Uterus (tissue), 4 donors: ENCODE results near the gene SYTL2. TPM values are rescaled to one million over a fixed set of nuclear protein-coding genes. Genes with fewer than 3 reads are reported as not detected.

Experiments
- DNase-seq, 2 donors: peaks; one replicate each; pipeline ENCODE4 v3.0.0-alpha.2; 2019 to 2020
- H3K27ac ChIP-seq, 2 donors: fragments of 200-600 bp; sonication (generic); 1 replicate in 1 of 2; 2 replicates in 1 of 2; pipeline ENCODE4 v1.5.1; 2016 to 2018
- H3K27me3 ChIP-seq, 2 donors: fragments of 200-600 bp; sonication (generic); one replicate each; pipeline ENCODE4 v1.5.1; 2018 to 2019; ENCODE audit warnings: control low read depth in 1 of 2
- H3K36me3 ChIP-seq, 2 donors: fragments of 200-600 bp; sonication (generic); one replicate each; pipeline ENCODE4 v1.5.1; 2019; ENCODE audit warnings: control low read depth in 1 of 2
- H3K4me1 ChIP-seq, 2 donors: fragments of 200-600 bp; sonication (generic); one replicate each; pipeline ENCODE4 v1.5.1; 2018 to 2019; ENCODE audit warnings: control low read depth in 1 of 2
- H3K4me3 ChIP-seq, 2 donors: fragments of 200-600 bp; sonication (generic); 1 replicate in 1 of 2; 2 replicates in 1 of 2; pipeline ENCODE4 v1.5.1; 2018 to 2019; ENCODE audit warnings: mild to moderate bottlenecking in 1 of 2
- H3K9me3 ChIP-seq, 2 donors: fragments of 200-600 bp; sonication (generic); one replicate each; pipeline ENCODE4 v1.5.1; 2019; ENCODE audit warnings: control low read depth in 1 of 2
- POLR2A ChIP-seq, 2 donors: fragments of 450-650 bp; IDR thresholded peaks; one replicate each; pipeline ENCODE4 v1.6.1; 2016; ENCODE audit warnings: antibody characterized with exemption in 2 of 2, mild to moderate bottlenecking in 1 of 2, moderate library complexity in 1 of 2
- intact Hi-C: fragments of 100-400 bp; cut with DNase I; formaldehyde crosslinking; loops from one replicate; pipeline ENCODE4 v1.15.1; 2023; ENCODE audit warnings: low total_unique reads
- total RNA-seq, 4 donors: library from RNA; depleted of rRNA in 3 of 4; stranded (reverse); fragments of >200 nt in 3 of 4; gene quantifications; one replicate each; pipeline versions ENCODE4 v1.1.0 to v1.2.4, GENCODE V29; 2014 to 2023
- TF ChIP-seq, protein P1 (sequence below), 4 experiments: fragments of 200-600 bp in 2 of 4; fragments of 450-650 bp in 2 of 4; sonication (generic) in 2 of 4; IDR thresholded peaks; one replicate each; pipeline ENCODE4 v1.5.1; 2016 to 2019; ENCODE audit warnings: antibody characterized with exemption in 4 of 4, mild to moderate bottlenecking in 2 of 4, moderate library complexity in 1 of 4
- donor health status: DM: yes; HTN: yes; CAD: no.

The SYTL2 gene
- total RNA-seq, 4 donors from 2014 or later, result 33.0 to 77.4 (median 39.7) TPM

DNA sequence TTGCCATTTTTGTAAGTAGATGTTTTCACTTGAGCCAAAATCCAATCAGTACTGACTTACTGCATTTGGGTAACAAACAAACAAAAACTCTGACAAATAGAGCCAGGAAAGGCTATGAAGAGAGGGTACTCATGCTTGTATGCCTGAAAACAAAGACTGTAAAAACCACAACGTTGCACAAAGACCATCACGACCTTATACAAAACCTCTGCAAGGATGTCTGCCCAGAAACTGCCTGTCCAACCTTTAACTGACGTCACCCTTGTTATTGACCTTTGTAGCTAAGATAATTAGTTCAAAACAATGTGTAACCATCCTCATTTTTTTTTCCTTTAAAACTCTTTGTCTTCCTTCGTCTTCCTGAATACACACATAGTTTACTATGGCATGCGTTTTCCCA is 145.2 kb downstream of the SYTL2 start:
- Histone ChIP-seq H3K36me3 (no peaks in the 10 kb centered on the region), H3K27ac (peak overlapping the region; percentile 95 to 98), H3K4me3 (peak overlapping the region in 1 of 2 donors; percentile 87)

DNA sequence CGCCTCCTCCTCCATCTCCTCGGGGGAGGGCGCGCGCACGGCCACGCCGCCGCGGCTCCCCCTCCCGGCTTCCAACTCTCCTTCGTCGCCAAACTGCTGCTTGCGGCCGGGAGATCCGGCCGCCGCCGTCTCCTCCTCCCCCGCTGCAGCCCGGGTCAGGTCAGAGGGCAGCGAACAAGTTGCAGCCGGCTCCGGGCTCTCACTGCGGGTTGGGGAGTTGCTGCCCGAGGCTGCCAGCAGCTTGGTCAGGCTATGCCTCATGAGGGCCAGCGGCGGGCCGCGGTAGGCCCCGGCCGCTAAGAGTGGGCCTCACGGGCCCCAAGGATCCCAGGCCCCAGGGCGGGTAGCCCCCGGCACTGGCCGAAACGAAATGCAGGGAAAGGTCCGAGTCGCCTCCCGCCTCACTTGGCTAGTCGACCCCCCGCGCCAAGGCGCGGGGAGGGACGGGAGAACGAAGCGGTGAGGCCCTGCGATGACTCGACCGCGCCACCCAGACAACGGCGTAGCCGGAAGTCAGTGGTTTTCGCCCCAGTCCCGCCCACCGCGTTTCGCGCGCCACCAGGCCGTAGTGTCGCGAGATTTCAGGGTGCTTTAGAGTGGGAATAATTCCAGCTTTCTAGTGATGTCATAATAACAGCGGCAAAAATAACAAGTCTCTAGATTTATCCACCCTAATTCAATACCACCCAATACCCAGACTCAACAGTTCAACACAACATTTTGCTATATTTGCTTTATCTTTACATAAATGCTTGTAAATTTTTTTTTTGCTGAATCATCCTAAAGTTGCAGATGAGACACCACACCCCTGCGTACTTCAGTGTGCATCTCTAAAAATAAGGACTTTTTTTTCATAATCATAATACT is 146.1 kb downstream of the SYTL2 start, which contains the start of gene CREBZF:
CREBZF (minus strand) TSS at position 515 of the 867 bp plus-strand sequence; CDS start at position 261, 254 bp downstream.
- Histone ChIP-seq H3K4me3 (peak within 1 kb of the TSS; percentile 81 to 87), H3K27ac (peak within 1 kb of the TSS; percentile 95 to 98), H3K4me1 (peaks cover 0 to 7% of the 10 kb centered on the region in 2 donors), H3K36me3 (no peaks in the 10 kb centered on the region), H3K9me3 (no peaks in the 10 kb centered on the region), H3K27me3 (no peaks in the 10 kb centered on the region)
- TF ChIP-seq, protein P1, sequence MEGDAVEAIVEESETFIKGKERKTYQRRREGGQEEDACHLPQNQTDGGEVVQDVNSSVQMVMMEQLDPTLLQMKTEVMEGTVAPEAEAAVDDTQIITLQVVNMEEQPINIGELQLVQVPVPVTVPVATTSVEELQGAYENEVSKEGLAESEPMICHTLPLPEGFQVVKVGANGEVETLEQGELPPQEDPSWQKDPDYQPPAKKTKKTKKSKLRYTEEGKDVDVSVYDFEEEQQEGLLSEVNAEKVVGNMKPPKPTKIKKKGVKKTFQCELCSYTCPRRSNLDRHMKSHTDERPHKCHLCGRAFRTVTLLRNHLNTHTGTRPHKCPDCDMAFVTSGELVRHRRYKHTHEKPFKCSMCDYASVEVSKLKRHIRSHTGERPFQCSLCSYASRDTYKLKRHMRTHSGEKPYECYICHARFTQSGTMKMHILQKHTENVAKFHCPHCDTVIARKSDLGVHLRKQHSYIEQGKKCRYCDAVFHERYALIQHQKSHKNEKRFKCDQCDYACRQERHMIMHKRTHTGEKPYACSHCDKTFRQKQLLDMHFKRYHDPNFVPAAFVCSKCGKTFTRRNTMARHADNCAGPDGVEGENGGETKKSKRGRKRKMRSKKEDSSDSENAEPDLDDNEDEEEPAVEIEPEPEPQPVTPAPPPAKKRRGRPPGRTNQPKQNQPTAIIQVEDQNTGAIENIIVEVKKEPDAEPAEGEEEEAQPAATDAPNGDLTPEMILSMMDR (IDR thresholded peaks at IDR 0.05), result peak in 1 of 4 experiments; percentile 44
- TF ChIP-seq POLR2A (IDR thresholded peaks at IDR 0.05), result peak; percentile 92 to 99
- DNase-seq, result peak; percentile 94 to 96
- intact Hi-C loops, result no loop called here

More for the DNA sequence above, 145.2 kb downstream of the SYTL2 start:
- intact Hi-C loops, result no loop called here
- Histone ChIP-seq H3K27me3 (no peaks in the 10 kb centered on the region), H3K9me3 (no peaks in the 10 kb centered on the region), H3K4me1 (peaks cover 0 to 7% of the 10 kb centered on the region in 2 donors)
- TF ChIP-seq, protein P1 (IDR thresholded peaks at IDR 0.05), result no peak
- TF ChIP-seq POLR2A (IDR thresholded peaks at IDR 0.05), result no peak
- no peak for DNase-seq

DNA sequence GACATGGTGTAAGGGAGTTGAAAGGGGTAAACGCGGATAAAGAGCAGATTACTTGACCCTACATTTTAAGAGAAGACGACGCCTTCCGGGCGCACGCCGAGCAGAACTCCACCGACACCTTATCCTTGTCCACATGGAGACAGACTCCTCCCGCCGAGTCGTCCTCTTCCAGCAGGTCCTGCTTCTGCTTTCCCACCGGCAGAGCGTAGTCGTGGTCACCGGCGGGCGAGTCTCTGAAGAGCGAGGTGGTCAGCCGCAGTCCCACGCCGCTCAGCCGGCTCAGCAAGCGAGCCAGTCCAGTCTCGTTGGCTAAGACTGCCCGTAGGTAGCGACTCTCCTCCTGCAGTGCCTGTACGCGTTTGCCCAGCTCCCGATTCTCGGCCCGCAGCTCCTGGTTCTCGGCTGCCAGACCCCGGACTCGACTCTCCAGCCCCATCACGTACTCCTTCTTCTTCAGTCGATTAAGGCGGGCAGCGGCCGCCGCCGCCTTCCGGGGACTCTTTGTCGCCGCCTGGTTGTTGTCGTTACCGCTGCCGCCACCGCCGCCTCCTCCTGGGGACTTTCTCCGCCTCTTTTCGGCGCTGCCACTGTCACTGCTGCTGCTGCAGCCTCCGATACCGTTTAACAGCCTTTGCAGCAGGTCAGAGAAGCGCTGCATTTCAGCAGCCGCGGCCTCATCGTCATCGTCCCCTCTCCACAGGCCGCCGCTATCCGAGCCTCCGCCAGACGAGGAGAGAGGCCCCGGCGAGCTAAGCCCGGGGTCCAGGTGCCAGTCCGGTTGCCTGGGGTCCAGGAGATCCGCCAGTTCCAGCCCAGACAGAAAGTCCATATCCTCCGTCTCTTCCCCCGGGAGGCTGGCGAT is 147.0 kb downstream of the SYTL2 start:
- Histone ChIP-seq H3K4me1 (peaks cover 0 to 7% of the 10 kb centered on the region in 2 donors), H3K27me3 (no peaks in the 10 kb centered on the region), H3K27ac (peak overlapping the region; percentile 95 to 98), H3K36me3 (no peaks in the 10 kb centered on the region), H3K9me3 (no peaks in the 10 kb centered on the region), H3K4me3 (peak overlapping the region; percentile 81 to 87)
- intact Hi-C loops, result no loop called here
- peak; percentile 61 to 64 for DNase-seq
- no peak for TF ChIP-seq POLR2A (IDR thresholded peaks at IDR 0.05)
- TF ChIP-seq, protein P1 (IDR thresholded peaks at IDR 0.05), result peak; percentile 40 to 57 (median 50)

DNA sequence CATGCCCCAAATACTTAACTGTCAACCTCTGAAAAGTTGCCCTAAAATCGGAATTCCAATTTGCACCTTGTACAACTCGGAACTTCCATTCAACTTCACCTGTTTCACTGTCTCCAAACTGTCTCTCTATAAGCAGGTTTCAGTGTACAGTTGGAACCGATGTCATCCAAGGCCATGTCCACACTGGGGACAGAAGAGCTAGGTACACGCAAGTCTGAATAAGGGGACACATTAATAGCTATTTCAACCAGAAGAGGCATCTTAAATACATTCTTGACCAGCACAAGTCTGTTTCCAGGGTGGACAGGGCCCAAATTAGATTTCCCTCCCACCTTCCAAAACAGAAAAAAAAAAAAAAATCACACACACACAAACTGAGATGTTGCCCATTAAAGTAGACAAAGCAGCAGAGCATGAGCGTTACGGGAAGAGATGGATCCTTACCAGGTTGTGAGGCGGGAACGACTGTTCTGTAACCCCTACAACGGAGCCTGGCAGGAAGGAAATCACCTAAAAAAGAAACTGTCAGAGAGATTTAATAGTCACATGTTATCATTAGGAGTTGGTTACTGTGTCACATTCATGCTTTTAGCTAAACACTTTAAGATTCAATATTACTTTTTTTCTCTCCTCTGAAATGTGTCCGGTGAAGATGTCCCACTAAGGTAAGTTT is 147.7 kb downstream of the SYTL2 start:
- Histone ChIP-seq H3K27ac (peak overlapping the region; percentile 95 to 98), H3K4me3 (peak overlapping the region; percentile 81 to 87), H3K36me3 (no peaks in the 10 kb centered on the region), H3K9me3 (no peaks in the 10 kb centered on the region), H3K27me3 (no peaks in the 10 kb centered on the region), H3K4me1 (peaks cover 0 to 9% of the 10 kb centered on the region in 2 donors)
- intact Hi-C loops, result no loop called here
- DNase-seq, result no peak
- no peak for TF ChIP-seq POLR2A (IDR thresholded peaks at IDR 0.05)
- TF ChIP-seq, protein P1 (IDR thresholded peaks at IDR 0.05), result no peak
